ENCODE data around the gene REG4.

DNA sequence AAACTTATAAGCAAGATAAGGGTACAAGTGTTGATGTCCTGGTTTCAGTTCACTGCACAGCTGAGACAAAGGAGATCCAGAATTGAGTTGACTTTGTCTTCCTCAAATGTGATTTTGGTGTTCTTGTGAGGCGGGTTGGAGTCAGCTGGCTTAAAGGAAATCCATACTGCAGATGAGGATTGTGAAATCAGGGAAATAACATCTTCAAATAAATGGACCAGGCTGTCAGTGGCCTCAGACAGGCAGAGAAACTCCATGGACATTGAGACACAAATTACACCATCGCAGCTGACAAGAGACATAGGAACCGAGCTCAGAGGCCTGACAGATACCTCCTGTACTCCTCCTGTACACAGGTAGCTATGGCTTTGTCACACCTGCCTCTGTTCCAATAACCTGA, 27.0 kb upstream of the REG4 start:
- TF ChIP-seq, protein P1, sequence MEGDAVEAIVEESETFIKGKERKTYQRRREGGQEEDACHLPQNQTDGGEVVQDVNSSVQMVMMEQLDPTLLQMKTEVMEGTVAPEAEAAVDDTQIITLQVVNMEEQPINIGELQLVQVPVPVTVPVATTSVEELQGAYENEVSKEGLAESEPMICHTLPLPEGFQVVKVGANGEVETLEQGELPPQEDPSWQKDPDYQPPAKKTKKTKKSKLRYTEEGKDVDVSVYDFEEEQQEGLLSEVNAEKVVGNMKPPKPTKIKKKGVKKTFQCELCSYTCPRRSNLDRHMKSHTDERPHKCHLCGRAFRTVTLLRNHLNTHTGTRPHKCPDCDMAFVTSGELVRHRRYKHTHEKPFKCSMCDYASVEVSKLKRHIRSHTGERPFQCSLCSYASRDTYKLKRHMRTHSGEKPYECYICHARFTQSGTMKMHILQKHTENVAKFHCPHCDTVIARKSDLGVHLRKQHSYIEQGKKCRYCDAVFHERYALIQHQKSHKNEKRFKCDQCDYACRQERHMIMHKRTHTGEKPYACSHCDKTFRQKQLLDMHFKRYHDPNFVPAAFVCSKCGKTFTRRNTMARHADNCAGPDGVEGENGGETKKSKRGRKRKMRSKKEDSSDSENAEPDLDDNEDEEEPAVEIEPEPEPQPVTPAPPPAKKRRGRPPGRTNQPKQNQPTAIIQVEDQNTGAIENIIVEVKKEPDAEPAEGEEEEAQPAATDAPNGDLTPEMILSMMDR (IDR thresholded peaks at IDR 0.05) = no peak
- TF ChIP-seq POLR2A (IDR thresholded peaks at IDR 0.05) = no peak

All from heart left ventricle (tissue), 13 donors.